Liver (tissue), 2 donors: ENCODE results near the gene ZNF213.

Source experiments
- CTCF ChIP-seq: fragments of 150-350 bp; IDR thresholded peaks from 2 replicates; pipeline ENCODE4 v1.5.1; 2017; ENCODE audit warnings: improper control_type of control experiment, low read depth, low read length; ENCODE audit not compliant: missing input control
- FOXA1 ChIP-seq: IDR thresholded peaks from 2 replicates; pipeline ENCODE4 v1.6.1; 2016; ENCODE audit warnings: antibody characterized with exemption
- TF ChIP-seq, protein P1 (sequence below): IDR thresholded peaks from 2 replicates; pipeline ENCODE4 v1.6.1; 2016; ENCODE audit warnings: antibody characterized with exemption
- donor health status: healthy.

- TF ChIP-seq, protein P1, sequence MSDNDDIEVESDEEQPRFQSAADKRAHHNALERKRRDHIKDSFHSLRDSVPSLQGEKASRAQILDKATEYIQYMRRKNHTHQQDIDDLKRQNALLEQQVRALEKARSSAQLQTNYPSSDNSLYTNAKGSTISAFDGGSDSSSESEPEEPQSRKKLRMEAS: no peak
- no peak for TF ChIP-seq CTCF
- no peak for TF ChIP-seq FOXA1
Measured at GRCh38 chr16:3134338-3135125, at the start of gene ZNF213.
